HFF-Myc (cell line): ENCODE measurements around the gene NCKAP5L.

Source experiments
- DNase-seq: peaks from one replicate; pipeline ENCODE4 v3.0.0-alpha.2; 2011; ENCODE audit warnings: low read depth; ENCODE audit errors: extremely low read depth
- H3K4me3 ChIP-seq: replicated peaks from 2 replicates; pipeline ENCODE4 v1.5.1; 2011; ENCODE audit warnings: low read depth, mild to moderate bottlenecking, control low read depth, low read length
- CTCF ChIP-seq: IDR thresholded peaks from 2 replicates; pipeline ENCODE4 v1.5.1; 2012; ENCODE audit warnings: mild to moderate bottlenecking, low read depth, low read length, control low read depth; ENCODE audit errors: missing control alignments

The NCKAP5L gene

GRCh38 chr12:49824416-49824815, 3.8 kb downstream of the NCKAP5L start:
- no peak for TF ChIP-seq CTCF
- no peak overlapping the region for H3K4me3 ChIP-seq
- no peak for DNase-seq

GRCh38 chr12:49823951-49824350, 4.3 kb downstream of the NCKAP5L start:
- DNase-seq: no peak
- no peak for TF ChIP-seq CTCF
- no peak overlapping the region for H3K4me3 ChIP-seq

- no peak overlapping the region for H3K4me3 ChIP-seq
- no peak for TF ChIP-seq CTCF
- DNase-seq: no peak
These were observed 4.9 kb downstream of the NCKAP5L start for GRCh38 chr12:49823350-49823749.

GRCh38 chr12:49821373-49822287, 6.6 kb downstream of the NCKAP5L start:
- H3K4me3 ChIP-seq: no peak overlapping the region
- no peak for TF ChIP-seq CTCF
- no peak for DNase-seq

- DNase-seq: no peak
- H3K4me3 ChIP-seq: no peak overlapping the region
- TF ChIP-seq CTCF: no peak
These were observed 8.4 kb downstream of the NCKAP5L start for GRCh38 chr12:49819786-49820185.

GRCh38 chr12:49818241-49818895, 9.8 kb downstream of the NCKAP5L start:
- H3K4me3 ChIP-seq: no peak overlapping the region
- DNase-seq: no peak
- no peak for TF ChIP-seq CTCF
